OCI-LY7 (cell line): ENCODE results near the gene CPNE4.

ENCODE experiments used
- EZH2phosphoT487 ChIP-seq: fragments of 200-600 bp; sonication (generic); IDR thresholded peaks from 2 replicates; pipeline ENCODE4 v1.6.1; 2018; ENCODE audit warnings: low read depth, borderline replicate concordance, mild to moderate bottlenecking, mixed run types, antibody characterized with exemption, low read length, moderate library complexity, mixed read lengths
- TF ChIP-seq, protein P1 (sequence below): fragments of 200-600 bp; sonication (generic); conservative IDR thresholded peaks from 2 replicates; pipeline ENCODE4 v1.5.1; 2014; ENCODE audit warnings: mild to moderate bottlenecking, antibody characterized with exemption, low read length, moderate library complexity, mixed read lengths

GRCh38 chr3:131586277-131586676 lies 448.5 kb downstream of the CPNE4 start:
- TF ChIP-seq, protein P1, sequence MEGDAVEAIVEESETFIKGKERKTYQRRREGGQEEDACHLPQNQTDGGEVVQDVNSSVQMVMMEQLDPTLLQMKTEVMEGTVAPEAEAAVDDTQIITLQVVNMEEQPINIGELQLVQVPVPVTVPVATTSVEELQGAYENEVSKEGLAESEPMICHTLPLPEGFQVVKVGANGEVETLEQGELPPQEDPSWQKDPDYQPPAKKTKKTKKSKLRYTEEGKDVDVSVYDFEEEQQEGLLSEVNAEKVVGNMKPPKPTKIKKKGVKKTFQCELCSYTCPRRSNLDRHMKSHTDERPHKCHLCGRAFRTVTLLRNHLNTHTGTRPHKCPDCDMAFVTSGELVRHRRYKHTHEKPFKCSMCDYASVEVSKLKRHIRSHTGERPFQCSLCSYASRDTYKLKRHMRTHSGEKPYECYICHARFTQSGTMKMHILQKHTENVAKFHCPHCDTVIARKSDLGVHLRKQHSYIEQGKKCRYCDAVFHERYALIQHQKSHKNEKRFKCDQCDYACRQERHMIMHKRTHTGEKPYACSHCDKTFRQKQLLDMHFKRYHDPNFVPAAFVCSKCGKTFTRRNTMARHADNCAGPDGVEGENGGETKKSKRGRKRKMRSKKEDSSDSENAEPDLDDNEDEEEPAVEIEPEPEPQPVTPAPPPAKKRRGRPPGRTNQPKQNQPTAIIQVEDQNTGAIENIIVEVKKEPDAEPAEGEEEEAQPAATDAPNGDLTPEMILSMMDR: no peak
- no peak for TF ChIP-seq EZH2phosphoT487
